Spleen (tissue), 7 donors: ENCODE results near the gene NKX2-4.

Source experiments
- CTCF ChIP-seq, 11 experiments: fragments of 200-600 bp in 7 of 11; fragments of 450-650 bp in 4 of 11; sonication (generic) in 4 of 11; IDR thresholded peaks in 8 of 11; conservative IDR thresholded peaks in 3 of 11; 1 replicate in 7 of 11; 2 replicates in 4 of 11; pipeline versions ENCODE4 v1.4.0 to v1.8.0; 2016 to 2021; ENCODE audit warnings: antibody characterized with exemption in 11 of 11, inconsistent platforms in 4 of 11, mild to moderate bottlenecking in 1 of 11
- POLR2A ChIP-seq, 3 donors: fragments of 450-650 bp; IDR thresholded peaks; one replicate each; pipeline ENCODE4 v1.5.1; 2017; ENCODE audit warnings: antibody characterized with exemption in 3 of 3, mild to moderate bottlenecking in 1 of 3
- donor health status: DM: no; HTN: no; CAD: no; lungs with moderate emphysema.
- donor health status: DM: no; HTN: no; CAD: no.
- donor health status: DM: no; HTN: no; CAD: no.

GRCh38 chr20:21376626-21377025 is 20.7 kb downstream of the NKX2-4 start:
- TF ChIP-seq CTCF (IDR thresholded peaks at IDR 0.05 in 8 of 11, conservative IDR thresholded peaks at IDR 0.05 in 3 of 11): no peak
- no peak for TF ChIP-seq POLR2A (IDR thresholded peaks at IDR 0.05)
